Activated naive CD8-positive, alpha-beta T cell treated with anti-CD3 and anti-CD28 coated beads, Interleukin-2, amount 50 U/mL, for 24 hours (primary cell): ENCODE measurements around the gene ME2.
"Not testable (repeated sequence)": the region's sequence is repeated elsewhere in the genome, so short reads cannot be mapped to it uniquely, and the experiment has no call there.

Experiments used
- ATAC-seq: fragments of 150-1000 bp; cut with Tn5 transposase; one replicate; pipeline ENCODE4 v1.10.0; 2021
- DNase-seq: peaks from one replicate; pipeline ENCODE4 v3.0.0; 2021
- H3K27ac Mint-ChIP-seq: one replicate; pipeline ENCODE4 v1.8.0; 2021; ENCODE audit warnings: mild to moderate bottlenecking, mixed read lengths
- H3K27me3 Mint-ChIP-seq: one replicate; pipeline ENCODE4 v1.8.0; 2021; ENCODE audit warnings: mixed read lengths
- H3K36me3 Mint-ChIP-seq: one replicate; pipeline ENCODE4 v1.8.0; 2021; ENCODE audit warnings: low read depth, mixed read lengths
- H3K4me1 Mint-ChIP-seq: one replicate; pipeline ENCODE4 v1.8.0; 2021; ENCODE audit warnings: mixed read lengths
- H3K4me3 Mint-ChIP-seq: one replicate; pipeline ENCODE4 v1.8.0; 2021; ENCODE audit warnings: mild to moderate bottlenecking, moderate library complexity, mixed read lengths
- H3K9me3 Mint-ChIP-seq: one replicate; pipeline ENCODE4 v1.8.0; 2021; ENCODE audit warnings: mixed read lengths

The ME2 gene

GRCh38 chr18:50992351-50992762 lies 113.4 kb downstream of the ME2 start:
- Mint-ChIP-seq H3K36me3 (no peaks in the 10 kb centered on the region), H3K9me3 (no peaks in the 10 kb centered on the region), H3K27ac (no peak overlapping the region), H3K27me3 (no peaks in the 10 kb centered on the region), H3K4me3 (no peak overlapping the region), H3K4me1 (no peaks in the 10 kb centered on the region)
- ATAC-seq = no peak
- no peak for DNase-seq

- ATAC-seq = no peak
- Mint-ChIP-seq H3K27ac (no peak overlapping the region), H3K27me3 (no peaks in the 10 kb centered on the region), H3K4me3 (no peak overlapping the region), H3K36me3 (no peaks in the 10 kb centered on the region), H3K9me3 (no peaks in the 10 kb centered on the region), H3K4me1 (no peaks in the 10 kb centered on the region)
- DNase-seq = no peak
Measured at GRCh38 chr18:50994031-50994430, 115.1 kb downstream of the ME2 start.

GRCh38 chr18:51003174-51003573 lies 124.3 kb downstream of the ME2 start:
- not testable (repeated sequence) for H3K27me3 Mint-ChIP-seq, H3K4me1 Mint-ChIP-seq, ATAC-seq, H3K9me3 Mint-ChIP-seq, H3K27ac Mint-ChIP-seq, H3K36me3 Mint-ChIP-seq, DNase-seq, H3K4me3 Mint-ChIP-seq
